ENCODE data around the gene SEC61A1.
A peak's percentile ranks its signal among the peaks of the same experiment; 100 is the strongest.

Gene SEC61A1

GRCh38 chr3:128077665-128078064, 25.4 kb downstream of the SEC61A1 start:
- no peak for DNase-seq (ENCODE audit: low spot score)

- DNase-seq (ENCODE audit: low spot score): no peak
Measured at GRCh38 chr3:128078322-128078721, 26.1 kb downstream of the SEC61A1 start.

DNA sequence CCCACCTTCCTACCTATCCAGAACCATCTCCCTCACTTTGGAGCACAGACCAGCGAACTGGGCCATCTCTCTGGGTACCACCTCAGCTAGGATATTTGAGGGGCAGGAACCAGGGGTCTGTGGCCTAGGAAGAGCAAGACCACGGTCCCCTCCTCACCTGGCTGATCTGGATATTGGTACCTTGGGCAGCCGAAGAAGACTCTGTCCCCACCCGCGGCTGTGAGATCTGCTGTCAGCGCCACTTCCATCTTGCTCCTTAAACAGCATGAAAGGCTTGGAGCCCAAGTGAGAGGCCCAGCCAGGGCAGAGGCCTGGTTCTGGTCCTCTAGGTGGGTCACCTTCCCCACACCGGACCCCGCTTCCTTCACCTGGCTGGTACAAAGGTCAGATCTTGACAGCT, 26.6 kb downstream of the SEC61A1 start:
- no peak for DNase-seq (ENCODE audit: low spot score)

DNA sequence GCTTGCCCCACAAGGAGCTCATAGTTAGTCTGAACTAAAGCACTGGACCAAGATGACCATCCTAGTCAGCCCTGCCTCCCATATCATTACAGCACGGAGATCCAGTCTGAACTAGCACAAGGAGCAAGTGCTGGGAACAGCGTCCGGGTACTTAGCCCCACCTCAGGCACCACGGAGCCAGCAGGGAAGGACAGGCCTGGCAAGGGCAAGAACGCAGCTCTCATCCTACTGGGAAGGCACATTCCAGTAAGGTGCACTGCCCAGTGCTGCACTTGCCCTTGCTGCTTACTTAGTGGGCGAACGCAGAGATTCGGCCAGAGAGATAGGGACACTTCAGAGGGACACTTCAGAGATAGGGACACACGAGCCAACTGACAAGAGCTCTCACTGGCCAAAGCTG, 27.6 kb downstream of the SEC61A1 start:
- no peak for DNase-seq (ENCODE audit: low spot score)

GRCh38 chr3:128080323-128081080, 28.3 kb downstream of the SEC61A1 start:
- DNase-seq (ENCODE audit: low spot score): no peak

- no peak for DNase-seq (ENCODE audit: low spot score)
Measured at GRCh38 chr3:128081226-128081625, 29.0 kb downstream of the SEC61A1 start.

GRCh38 chr3:128081846-128082245, 29.6 kb downstream of the SEC61A1 start:
- no peak for DNase-seq (ENCODE audit: low spot score)

DNA sequence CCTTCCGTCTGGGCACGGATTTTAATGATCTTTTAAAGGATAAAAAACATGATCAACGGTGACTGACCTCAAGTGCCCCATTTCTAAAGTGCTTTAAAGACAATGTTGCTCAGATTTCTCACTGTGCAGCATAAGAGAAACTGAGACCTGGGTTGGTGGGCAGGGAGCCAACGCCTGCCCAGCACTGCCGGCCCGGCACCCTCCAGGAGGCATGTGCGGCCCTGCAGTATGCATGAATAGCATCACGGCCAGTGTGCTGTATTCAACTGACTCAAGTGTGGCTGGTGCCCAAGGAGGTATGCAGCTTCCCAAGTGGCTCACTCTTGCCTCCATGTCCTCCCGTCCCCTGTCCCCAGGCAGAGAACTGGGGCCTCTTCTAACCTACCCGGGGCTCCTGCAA, 30.3 kb downstream of the SEC61A1 start:
- DNase-seq (ENCODE audit: low spot score): no peak

DNA sequence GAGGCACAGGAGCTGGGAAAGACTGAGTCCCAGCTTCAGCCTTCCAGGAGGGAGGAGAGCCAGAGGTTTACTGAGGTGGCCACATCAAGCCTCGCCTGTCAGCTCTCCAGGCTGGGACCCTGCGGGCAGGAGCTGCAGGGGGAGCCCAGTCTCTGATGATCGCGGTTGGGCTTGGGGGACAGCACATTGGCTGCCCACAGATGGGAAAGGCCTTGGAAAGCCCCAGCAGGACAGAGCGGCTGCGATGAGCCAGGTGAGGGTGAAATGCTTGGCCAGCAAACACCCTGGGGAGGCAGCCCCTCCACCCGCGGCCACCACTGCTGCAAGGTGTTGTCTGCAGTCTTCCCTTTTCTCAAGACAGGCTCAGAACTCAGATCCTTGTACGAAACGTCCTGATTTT, 31.2 kb downstream of the SEC61A1 start:
- no peak for DNase-seq (ENCODE audit: low spot score)

DNA sequence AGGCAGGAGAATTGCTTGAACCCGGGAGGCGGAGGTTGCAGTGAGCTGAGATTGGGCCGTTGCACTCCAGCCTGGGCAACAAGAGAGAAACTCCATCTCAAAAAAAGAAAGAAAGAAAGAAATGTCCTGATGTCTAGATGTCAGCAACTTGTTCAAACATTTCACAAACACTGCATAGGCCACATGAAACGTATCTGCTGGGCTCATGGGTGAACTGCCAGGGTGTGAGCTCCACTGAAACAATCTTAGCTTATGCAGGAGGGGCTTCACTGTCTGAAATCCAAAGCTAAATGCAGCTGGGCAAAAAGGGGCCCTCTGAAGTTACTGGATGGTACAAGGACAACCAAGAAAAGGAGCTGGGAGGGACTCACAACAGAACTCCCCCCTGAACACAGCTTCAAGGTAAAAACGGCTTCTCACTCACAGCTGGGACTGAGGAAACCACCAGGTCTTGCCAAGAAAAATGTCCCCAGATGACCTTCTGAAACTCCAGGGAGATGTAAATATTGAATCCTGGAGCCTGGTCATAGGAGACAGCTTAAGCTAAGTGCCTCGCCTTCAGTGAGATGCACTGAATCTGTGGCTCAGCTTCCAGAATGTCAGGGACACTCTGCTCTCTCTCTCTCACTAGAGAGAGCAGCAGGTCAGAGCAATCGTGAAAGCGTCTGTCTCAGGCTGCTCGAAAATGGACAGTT, 31.9 kb downstream of the SEC61A1 start:
- no peak for DNase-seq (ENCODE audit: low spot score)

DNA sequence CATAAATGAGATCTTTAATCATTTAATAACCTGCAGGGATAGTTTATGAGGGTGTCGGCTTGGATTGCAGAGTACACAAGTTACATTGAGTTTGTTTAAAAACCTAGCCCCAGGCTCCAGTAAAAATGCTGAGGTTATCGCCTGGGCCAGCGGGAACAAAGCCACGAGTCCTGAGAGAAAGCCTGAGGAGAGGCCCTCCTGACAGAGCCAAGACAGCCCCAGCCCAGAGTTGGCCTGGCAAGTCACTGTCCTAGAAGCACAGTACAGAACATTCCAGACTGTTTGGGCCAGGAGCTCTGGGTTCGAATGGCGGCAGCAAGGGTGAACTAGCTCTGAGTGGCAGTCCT, 32.4 kb downstream of the SEC61A1 start:
- no peak for DNase-seq (ENCODE audit: low spot score)

GRCh38 chr3:128089135-128089534, 36.9 kb downstream of the SEC61A1 start:
- no peak for DNase-seq (ENCODE audit: low spot score)

DNA sequence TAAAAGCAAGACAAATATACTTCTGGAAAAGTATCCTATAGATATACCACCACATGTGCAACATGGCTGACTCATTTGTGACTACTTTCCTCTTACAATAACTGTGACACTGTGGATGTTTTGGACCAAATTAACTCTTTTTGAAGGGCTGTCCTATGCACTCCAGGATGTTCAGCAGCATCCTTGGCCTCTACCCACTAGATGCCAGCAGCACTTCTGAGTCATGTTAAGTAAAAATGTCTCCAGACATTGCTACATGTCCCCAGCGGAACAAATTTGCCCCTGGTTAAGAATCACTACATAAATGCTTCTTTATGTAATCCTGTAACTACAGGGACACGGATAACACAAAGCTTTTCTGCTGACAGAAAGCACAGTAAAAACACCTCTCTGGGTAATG, 39.3 kb downstream of the SEC61A1 start:
- DNase-seq (ENCODE audit: low spot score): no peak

GRCh38 chr3:128094295-128095151, 42.3 kb downstream of the SEC61A1 start:
- DNase-seq (ENCODE audit: low spot score): no peak

DNA sequence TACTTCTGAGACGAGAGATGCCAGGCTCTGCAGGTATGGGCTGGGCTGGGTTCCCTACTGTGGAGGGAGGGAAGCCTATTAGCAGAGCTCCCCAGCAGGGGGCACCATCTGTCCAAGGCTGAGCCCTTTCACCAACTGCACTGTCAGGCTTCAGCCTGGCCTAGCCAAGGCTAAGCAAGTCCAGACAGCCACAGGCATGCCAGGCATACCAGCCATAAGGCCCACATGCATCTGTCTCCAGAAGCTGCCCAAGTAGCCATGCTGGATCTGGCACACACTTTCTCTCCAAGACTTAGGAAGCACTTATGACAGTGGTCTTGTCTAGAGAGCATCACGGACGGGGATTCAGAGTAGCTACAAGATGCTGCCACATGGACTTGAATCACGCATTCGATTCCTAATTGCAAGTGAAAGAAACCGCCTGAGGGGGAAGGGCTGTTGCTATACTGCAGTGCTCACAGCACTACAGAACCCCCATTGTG, 43.0 kb downstream of the SEC61A1 start:
- DNase-seq (ENCODE audit: low spot score): peak; percentile 71

- no peak for DNase-seq (ENCODE audit: low spot score)
Measured at GRCh38 chr3:128098234-128098633, 46.0 kb downstream of the SEC61A1 start.

GRCh38 chr3:128100161-128100560, 47.9 kb downstream of the SEC61A1 start:
- DNase-seq (ENCODE audit: low spot score): no peak

DNA sequence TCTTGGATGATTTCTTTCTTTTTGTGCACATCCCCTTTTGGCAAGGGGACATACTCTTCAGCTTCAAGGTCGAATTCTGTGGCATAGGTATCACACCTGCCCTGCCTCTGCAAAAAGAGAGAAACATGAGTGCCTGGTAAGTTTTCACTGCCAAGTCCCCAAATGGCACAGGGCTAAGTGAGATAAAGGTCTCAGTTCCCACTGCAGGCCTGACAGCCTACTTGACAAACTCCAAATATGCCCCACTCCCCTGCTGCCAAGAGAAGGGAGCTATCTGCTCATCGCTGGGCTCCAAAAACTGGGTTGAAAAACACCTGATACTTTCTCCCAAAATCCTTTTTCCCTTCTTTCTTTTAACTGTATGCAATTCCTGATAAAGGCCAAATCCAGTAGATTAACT, 48.4 kb downstream of the SEC61A1 start:
- DNase-seq (ENCODE audit: low spot score): no peak

- DNase-seq (ENCODE audit: low spot score): no peak
Measured at GRCh38 chr3:128103136-128103676, 51.0 kb downstream of the SEC61A1 start.

GRCh38 chr3:128107834-128108233, 55.6 kb downstream of the SEC61A1 start:
- DNase-seq (ENCODE audit: low spot score): no peak

GRCh38 chr3:128111147-128111546, 58.9 kb downstream of the SEC61A1 start:
- DNase-seq (ENCODE audit: low spot score): no peak

GRCh38 chr3:128112357-128112968, 60.2 kb downstream of the SEC61A1 start:
- DNase-seq (ENCODE audit: low spot score): no peak
